Lung (tissue), 16 donors: ENCODE measurements around the gene CD82. TPM values are rescaled to one million over a fixed set of nuclear protein-coding genes. Genes with fewer than 3 reads are reported as not detected.

Experiments
- ATAC-seq: fragments of 200-7000 bp; cut with Tn5 transposase; one replicate; pipeline ENCODE4 v1.9.1; 2020; ENCODE audit warnings: moderate number of reproducible peaks; ENCODE audit not compliant: insufficient read depth, low FRiP score
- DNase-seq, 3 donors: peaks; one replicate each; pipeline ENCODE4 v3.0.0-alpha.2; 2013 to 2017
- H3K27ac ChIP-seq, 2 donors: one replicate each; pipeline ENCODE4 v1.5.1; 2013; ENCODE audit warnings: mild to moderate bottlenecking in 2 of 2, moderate library complexity in 2 of 2, control low read depth in 1 of 2, inconsistent platforms in 1 of 2, low read depth in 1 of 2, low read length in 1 of 2
- H3K27me3 ChIP-seq, 3 donors: one replicate each; pipeline ENCODE4 v1.5.1; 2013; ENCODE audit warnings: low read length in 2 of 3; ENCODE audit not compliant: control insufficient read depth in 3 of 3, insufficient read depth in 3 of 3
- H3K36me3 ChIP-seq, 4 donors: one replicate each; pipeline ENCODE4 v1.5.1; 2013; ENCODE audit warnings: low read length in 4 of 4, mild to moderate bottlenecking in 1 of 4, moderate library complexity in 1 of 4; ENCODE audit not compliant: control insufficient read depth in 4 of 4, insufficient read depth in 4 of 4
- H3K4me1 ChIP-seq, 5 donors: one replicate each; pipeline ENCODE4 v1.5.1; 2013; ENCODE audit warnings: low read length in 5 of 5, mild to moderate bottlenecking in 2 of 5, moderate library complexity in 1 of 5; ENCODE audit not compliant: control insufficient read depth in 5 of 5, insufficient read depth in 5 of 5
- H3K4me3 ChIP-seq: one replicate; pipeline ENCODE4 v1.5.1; 2013; ENCODE audit warnings: mild to moderate bottlenecking, control low read depth, moderate library complexity
- H3K9ac ChIP-seq, 2 donors: one replicate each; pipeline ENCODE4 v1.5.1; 2013; ENCODE audit warnings: low read length in 2 of 2, control low read depth in 1 of 2; ENCODE audit not compliant: insufficient read depth in 1 of 2
- H3K9me3 ChIP-seq, 4 donors: one replicate each; pipeline ENCODE4 v1.5.1; 2013; ENCODE audit warnings: low read length in 3 of 4, mild to moderate bottlenecking in 1 of 4, moderate library complexity in 1 of 4; ENCODE audit not compliant: control insufficient read depth in 4 of 4, insufficient read depth in 3 of 4
- WGBS, 2 donors: extraction: QIAGEN DNeasy Blood & Tissue Kit; methylation state at CpG; one replicate each; pipeline ENCODE4 v1.1.7; 2013; 5-methylcytosine and 5-hydroxymethylcytosine counted together
- long read RNA-seq, 5 donors: transcript quantifications; one replicate each; lab custom pipeline, GENCODE V29; 2026
- polyA plus RNA-seq, 2 donors: library from polyadenylated mRNA; stranded (reverse); fragments of 200-250 nt; gene quantifications; one replicate each; pipeline ENCODE4 v1.2.1, GENCODE V29; 2013
- total RNA-seq, 2 donors: library from RNA; depleted of rRNA in 1 of 2; stranded (reverse); fragments of >200 nt in 1 of 2; gene quantifications; one replicate each; pipeline ENCODE4 v1.2.1, GENCODE V29; 2014 to 2021
- TF ChIP-seq, protein P1 (sequence below): IDR thresholded peaks from 2 replicates; pipeline ENCODE4 v1.5.1; 2012; ENCODE audit warnings: mild to moderate bottlenecking; ENCODE audit errors: control extremely low read depth, extremely low read depth
- donor health status: control.
- donor health status: control.
- donor health status: Bipolar disorder and iron deficiency.
- donor health status: healthy.
- donor health status: DM: yes; HTN: yes; CAD: no.

The CD82 gene, protein sequence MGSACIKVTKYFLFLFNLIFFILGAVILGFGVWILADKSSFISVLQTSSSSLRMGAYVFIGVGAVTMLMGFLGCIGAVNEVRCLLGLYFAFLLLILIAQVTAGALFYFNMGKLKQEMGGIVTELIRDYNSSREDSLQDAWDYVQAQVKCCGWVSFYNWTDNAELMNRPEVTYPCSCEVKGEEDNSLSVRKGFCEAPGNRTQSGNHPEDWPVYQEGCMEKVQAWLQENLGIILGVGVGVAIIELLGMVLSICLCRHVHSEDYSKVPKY
- total RNA-seq (100 to 1,000 TPM in 1 of 2 donors, 10 to 100 TPM in 1; 63.3 to 237 TPM), polyA plus RNA-seq (100 to 1,000 TPM; 162 to 218 TPM)
- long read RNA-seq, donor 1, transcript CD82-201 (10 exons, 2,289 nt), result major isoform, 28 of 28 reads
- long read RNA-seq, donor 1, partial matches to known transcripts, result 0 of 28 reads
- long read RNA-seq, donor 1, other reads (novel, unspliced or antisense), result 0 of 28 reads
- long read RNA-seq, donor 2, transcript CD82-201 (10 exons, 2,289 nt), result major isoform, 6 of 6 reads
- long read RNA-seq, donor 2, partial matches to known transcripts, result 0 of 6 reads
- long read RNA-seq, donor 2, other reads (novel, unspliced or antisense), result 0 of 6 reads
- long read RNA-seq, donor 3, transcript CD82-201 (10 exons, 2,289 nt), result major isoform, 7 of 7 reads
- long read RNA-seq, donor 3, partial matches to known transcripts, result 0 of 7 reads
- long read RNA-seq, donor 3, other reads (novel, unspliced or antisense), result 0 of 7 reads
- long read RNA-seq, donor 4, transcript CD82-201 (10 exons, 2,289 nt), result major isoform, 6 of 6 reads
- long read RNA-seq, donor 4, partial matches to known transcripts, result 0 of 6 reads
- long read RNA-seq, donor 4, other reads (novel, unspliced or antisense), result 0 of 6 reads
- long read RNA-seq, donor 5, transcript CD82-201 (10 exons, 2,289 nt), result major isoform, 14 of 15 reads
- long read RNA-seq, donor 5, partial matches to known transcripts, result 0 of 15 reads
- long read RNA-seq, donor 5, other reads (novel, unspliced or antisense), result 0 of 15 reads

DNA sequence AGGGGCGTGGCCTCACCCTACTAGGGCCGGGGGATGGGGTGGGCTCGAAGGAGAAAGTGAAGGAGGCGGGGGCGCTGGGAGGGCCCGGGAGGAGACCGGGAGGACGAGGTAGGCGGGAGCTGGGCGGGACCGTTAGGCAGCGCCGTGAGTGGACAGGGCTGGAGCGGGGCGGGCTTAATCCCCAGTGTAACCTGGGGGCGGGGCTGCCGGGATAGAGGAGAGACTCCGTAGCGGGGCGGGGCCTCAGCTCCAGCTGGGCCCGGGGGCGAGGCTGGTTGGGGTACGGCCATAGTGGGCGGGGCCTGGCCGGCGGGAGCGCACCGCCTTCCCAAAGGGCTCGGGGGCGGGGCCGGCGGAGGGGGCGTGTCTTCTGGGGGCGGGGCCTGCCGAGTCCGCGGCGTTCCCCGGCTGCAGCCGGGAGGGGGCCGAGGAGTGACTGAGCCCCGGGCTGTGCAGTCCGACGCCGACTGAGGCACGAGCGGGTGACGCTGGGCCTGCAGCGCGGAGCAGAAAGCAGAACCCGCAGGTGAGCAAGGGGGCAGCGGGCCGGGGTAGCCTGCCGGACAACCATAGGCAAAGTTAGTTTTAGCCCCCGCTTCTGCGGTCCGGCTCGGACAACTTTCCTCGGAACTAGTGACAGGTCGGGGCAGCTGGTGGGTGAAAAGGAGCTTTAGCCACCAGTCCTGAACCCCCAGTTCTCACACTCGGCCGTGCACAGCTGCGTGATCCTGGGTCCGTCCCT is at the start of gene CD82:
Gene CD82, plus strand, starts transcription at position 453 of the 742 bp plus-strand sequence. CDS start 29,000 bp downstream, outside the sequence.
- WGBS, 2 donors, result 0 to 1% methylated on average over 50 to 64 of the region's 64 CpGs

DNA sequence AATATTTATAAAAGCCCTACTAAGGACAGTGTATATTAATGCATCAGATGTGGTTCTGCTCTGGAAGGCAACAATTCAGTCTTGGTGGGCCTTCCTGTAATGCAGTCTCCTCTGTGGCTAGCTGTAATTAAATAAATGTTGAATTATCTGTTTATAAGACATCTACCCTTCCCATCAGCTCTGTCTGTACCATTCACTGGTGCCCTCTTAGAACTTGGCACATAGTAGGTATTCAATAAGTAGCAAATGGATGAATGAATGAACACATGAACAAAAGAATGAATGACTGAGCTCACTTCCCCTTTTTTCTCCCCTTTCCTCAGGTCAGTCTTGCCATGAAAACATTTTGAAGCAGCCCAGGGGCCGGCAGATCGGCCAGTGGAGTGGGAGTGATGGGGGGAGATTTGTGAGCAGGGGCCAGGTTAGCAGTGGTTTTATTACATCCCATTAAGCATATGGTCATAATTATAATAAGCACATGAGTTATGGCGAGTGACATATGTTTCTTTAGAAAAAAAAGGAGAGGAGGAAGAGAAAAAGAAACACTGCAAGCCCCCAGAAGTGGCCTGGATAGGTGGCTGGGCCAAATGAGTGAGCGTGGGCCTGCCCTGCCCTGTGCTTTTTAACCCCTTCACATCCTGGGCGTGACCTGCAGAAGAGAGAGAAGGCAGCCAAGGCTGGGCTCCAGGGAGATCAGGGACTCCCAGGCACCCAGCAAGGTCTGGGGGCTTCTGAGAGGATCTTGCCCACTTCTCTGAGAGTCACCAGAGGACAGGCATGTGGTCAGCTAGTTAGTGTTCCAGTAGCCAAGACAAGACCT is 48.6 kb upstream of the CD82 start:
- 76 to 77% methylated on average over 5 of the region's 5 CpGs for WGBS, 2 donors
- peaks cover 0 to 3% (median 0%) of the 10 kb centered on the region in 3 donors for H3K27me3 ChIP-seq
- H3K9ac ChIP-seq, result no peak overlapping the region

More for the DNA sequence above, at the start of gene CD82:
- Histone ChIP-seq H3K27me3 (no peaks in the 10 kb centered on the region), H3K4me3 (peak within 1 kb of the TSS; percentile 81), H3K36me3 (no peaks in the 10 kb centered on the region), H3K27ac (peak within 1 kb of the TSS; percentile 90 to 98), H3K4me1 (peaks cover 16 to 59% (median 34%) of the 10 kb centered on the region in 5 donors), H3K9me3 (no peaks in the 10 kb centered on the region), H3K9ac (peak within 1 kb of the TSS; percentile 57 to 80)
- TF ChIP-seq, protein P1, sequence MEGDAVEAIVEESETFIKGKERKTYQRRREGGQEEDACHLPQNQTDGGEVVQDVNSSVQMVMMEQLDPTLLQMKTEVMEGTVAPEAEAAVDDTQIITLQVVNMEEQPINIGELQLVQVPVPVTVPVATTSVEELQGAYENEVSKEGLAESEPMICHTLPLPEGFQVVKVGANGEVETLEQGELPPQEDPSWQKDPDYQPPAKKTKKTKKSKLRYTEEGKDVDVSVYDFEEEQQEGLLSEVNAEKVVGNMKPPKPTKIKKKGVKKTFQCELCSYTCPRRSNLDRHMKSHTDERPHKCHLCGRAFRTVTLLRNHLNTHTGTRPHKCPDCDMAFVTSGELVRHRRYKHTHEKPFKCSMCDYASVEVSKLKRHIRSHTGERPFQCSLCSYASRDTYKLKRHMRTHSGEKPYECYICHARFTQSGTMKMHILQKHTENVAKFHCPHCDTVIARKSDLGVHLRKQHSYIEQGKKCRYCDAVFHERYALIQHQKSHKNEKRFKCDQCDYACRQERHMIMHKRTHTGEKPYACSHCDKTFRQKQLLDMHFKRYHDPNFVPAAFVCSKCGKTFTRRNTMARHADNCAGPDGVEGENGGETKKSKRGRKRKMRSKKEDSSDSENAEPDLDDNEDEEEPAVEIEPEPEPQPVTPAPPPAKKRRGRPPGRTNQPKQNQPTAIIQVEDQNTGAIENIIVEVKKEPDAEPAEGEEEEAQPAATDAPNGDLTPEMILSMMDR, result no peak
- peak; percentile 99 to 100 (median 100) for DNase-seq
- ATAC-seq, result peak; percentile 95

More for the DNA sequence above, 48.6 kb upstream of the CD82 start:
- TF ChIP-seq, protein P1, result no peak
- Histone ChIP-seq H3K4me1 (peaks cover 0 to 16% (median 5%) of the 10 kb centered on the region in 5 donors), H3K27ac (no peak overlapping the region), H3K4me3 (no peak overlapping the region), H3K9me3 (no peaks in the 10 kb centered on the region), H3K36me3 (no peaks in the 10 kb centered on the region)
- ATAC-seq (no peak), DNase-seq (no peak)
